CD4-positive, alpha-beta T cell treated with Interleukin-4 for 1 hour (primary cell): ENCODE results near the gene KRTAP9-6.
"Not testable (repeated sequence)": the region's sequence is repeated elsewhere in the genome, so short reads cannot be mapped to it uniquely, and the experiment has no call there.

Experiments used
- DNase-seq, 2 donors: peaks; one replicate each; pipeline ENCODE4 v3.0.0-alpha.2; 2020 to 2022

Gene KRTAP9-6, protein sequence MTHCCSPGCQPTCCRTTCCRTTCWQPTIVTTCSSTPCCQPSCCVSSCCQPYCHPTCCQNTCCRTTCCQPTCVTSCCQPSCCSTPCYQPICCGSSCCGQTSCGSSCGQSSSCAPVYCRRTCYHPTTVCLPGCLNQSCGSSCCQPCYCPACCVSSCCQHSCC

DNA sequence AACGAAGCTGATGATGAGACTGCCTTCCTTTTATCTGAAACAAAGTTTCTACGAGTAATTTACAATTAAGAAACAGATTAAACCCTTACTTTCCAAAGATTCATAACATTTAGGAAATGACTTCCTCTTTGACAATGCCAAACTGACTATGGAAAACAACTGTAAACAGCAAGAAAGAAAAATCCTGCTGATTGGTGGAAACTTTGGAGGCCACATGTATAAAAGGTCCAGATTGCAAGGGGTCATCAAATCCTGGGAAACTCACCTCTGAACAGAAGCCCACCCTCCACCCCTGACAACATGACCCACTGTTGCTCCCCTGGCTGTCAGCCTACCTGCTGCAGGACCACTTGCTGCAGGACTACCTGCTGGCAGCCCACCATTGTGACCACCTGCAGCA lies at the start of gene KRTAP9-6:
TSS of gene KRTAP9-6 (plus strand) at position 301 of the 400 bp plus-strand sequence. CDS start at position 301, 0 bp downstream.
- no peak for DNase-seq

- no peak for DNase-seq
Observed at GRCh38 chr17:41215681-41216080, 49.5 kb upstream of the KRTAP9-6 start.

DNA sequence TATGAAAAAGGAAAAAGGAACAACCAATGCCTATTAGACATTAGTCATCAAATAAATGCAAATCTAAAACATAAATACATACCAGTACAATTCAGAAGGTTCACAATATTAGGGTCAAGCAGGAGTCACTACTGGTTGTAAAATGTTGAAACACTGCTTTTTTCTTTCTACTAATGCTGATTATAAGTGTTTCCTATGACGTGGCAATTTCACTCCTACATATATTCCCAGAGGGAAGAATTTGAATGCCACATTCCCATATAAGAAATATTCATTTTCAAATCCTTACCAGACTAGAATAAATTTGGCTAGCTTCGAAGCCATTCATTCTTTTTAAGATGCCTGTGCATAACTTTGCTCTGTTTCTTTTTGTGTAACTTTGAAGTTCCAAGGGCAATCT lies 41.4 kb upstream of the KRTAP9-6 start:
- no peak for DNase-seq

GRCh38 chr17:41226051-41226450 lies 39.1 kb upstream of the KRTAP9-6 start:
- DNase-seq = no peak

- not testable (repeated sequence) for DNase-seq
Observed at GRCh38 chr17:41226598-41227095, 38.5 kb upstream of the KRTAP9-6 start, which contains the start of gene KRTAP9-2. TSS of gene KRTAP9-2 (plus strand) at chr17:41226648. CDS start at chr17:41226655, 7 bp downstream.

DNA sequence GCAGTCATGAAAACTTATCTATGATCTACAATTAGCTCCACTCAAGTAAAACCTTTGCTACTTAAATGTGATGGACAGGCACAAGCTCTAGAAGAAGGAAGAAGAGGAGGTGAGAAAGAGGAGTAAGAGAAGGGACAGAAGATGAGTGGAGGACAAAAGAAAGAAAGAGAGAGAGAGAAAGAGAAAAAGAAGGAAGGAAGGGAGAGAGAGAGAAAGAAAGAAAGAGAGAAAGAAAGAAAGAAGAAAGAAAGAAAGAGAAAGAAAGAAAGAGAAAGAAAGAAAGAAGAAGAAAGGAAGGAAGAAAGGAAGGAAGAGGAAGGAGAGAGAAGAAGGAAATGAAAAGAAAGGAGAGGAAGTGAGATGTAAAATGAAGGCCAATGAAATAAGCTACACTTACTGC lies 35.1 kb upstream of the KRTAP9-6 start:
- DNase-seq = no peak

GRCh38 chr17:41231731-41232130 lies 33.4 kb upstream of the KRTAP9-6 start:
- DNase-seq = no peak

DNA sequence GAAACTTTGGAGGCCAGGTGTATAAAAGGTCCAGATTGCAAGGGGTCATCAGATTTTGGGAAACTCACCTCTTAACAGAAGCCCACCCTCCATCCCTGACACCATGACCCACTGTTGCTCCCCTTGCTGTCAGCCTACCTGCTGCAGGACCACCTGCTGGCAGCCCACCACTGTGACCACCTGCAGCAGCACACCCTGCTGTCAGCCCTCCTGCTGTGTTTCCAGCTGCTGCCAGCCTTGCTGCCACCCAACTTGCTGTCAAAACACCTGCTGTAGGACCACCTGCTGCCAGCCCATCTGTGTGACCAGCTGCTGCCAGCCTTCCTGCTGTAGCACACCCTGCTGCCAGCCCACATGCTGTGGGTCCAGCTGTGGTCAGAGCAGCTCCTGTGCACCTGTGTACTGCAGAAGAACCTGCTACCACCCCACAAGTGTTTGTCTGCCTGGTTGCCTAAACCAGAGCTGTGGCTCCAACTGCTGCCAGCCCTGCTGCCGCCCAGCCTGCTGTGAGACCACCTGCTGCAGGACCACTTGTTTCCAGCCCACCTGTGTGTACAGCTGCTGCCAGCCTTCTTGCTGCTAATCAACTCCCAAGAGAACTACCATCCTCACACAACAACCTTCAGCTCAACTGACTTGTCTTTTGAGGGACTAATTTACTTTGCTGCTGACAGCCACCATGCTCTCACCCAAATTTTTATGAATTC lies 32.6 kb upstream of the KRTAP9-6 start, which contains the start of gene KRTAP9-3:
TSS of gene KRTAP9-3 (plus strand) at position 51 of the 707 bp plus-strand sequence. CDS start at position 104, 53 bp downstream.
- not testable (repeated sequence) for DNase-seq

GRCh38 chr17:41237116-41237515 lies 28.1 kb upstream of the KRTAP9-6 start:
- not testable (repeated sequence) for DNase-seq

DNA sequence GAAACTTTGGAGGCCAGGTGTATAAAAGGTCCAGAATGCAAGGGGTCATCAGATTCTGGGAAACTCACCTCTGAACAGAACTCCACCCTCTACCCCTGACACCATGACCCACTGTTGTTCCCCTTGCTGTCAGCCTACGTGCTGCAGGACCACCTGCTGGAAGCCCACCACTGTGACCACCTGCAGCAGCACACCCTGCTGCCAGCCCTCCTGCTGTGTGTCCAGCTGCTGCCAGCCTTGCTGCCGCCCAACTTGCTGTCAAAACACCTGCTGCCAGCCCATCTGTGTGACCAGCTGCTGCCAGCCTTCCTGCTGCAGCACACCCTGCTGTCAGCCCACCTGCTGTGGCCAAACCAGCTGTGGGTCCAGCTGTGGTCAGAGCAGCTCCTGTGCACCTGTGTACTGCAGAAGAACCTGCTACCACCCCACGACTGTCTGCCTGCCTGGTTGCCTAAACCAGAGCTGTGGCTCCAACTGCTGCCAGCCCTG lies 27.2 kb upstream of the KRTAP9-6 start, which contains the start of gene KRTAP9-8:
TSS of gene KRTAP9-8 (plus strand) at position 51 of the 489 bp plus-strand sequence. CDS start at position 104, 53 bp downstream.
- DNase-seq = not testable (repeated sequence)

- not testable (repeated sequence) for DNase-seq
Observed at GRCh38 chr17:41246995-41247787, 18.0 kb upstream of the KRTAP9-6 start.

GRCh38 chr17:41249637-41250240 lies 15.4 kb upstream of the KRTAP9-6 start, which contains the start of gene KRTAP9-4:
TSS of gene KRTAP9-4 (plus strand) at chr17:41249687. CDS start at chr17:41249721, 34 bp downstream.
- DNase-seq = not testable (repeated sequence)

DNA sequence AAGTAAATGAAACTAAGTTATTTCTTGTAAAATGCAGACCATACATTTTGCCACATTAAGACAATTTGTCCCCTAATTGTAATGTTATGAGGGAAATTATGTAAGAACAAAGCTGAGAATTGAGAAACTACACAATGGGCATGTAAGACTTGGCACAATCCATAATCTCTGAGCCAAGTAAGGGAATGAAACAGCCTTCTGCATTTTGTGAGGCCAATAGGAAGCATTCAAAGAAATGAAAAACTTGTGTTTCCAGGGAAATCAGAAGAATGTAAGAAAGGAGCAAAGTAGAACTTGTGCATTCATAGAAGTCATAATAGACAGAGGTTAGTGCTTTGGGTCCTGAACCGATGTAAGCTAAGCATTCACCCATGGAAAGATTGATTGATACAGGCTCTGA lies 13.9 kb upstream of the KRTAP9-6 start:
- no peak for DNase-seq

GRCh38 chr17:41254861-41255260 lies 10.3 kb upstream of the KRTAP9-6 start:
- no peak for DNase-seq

DNA sequence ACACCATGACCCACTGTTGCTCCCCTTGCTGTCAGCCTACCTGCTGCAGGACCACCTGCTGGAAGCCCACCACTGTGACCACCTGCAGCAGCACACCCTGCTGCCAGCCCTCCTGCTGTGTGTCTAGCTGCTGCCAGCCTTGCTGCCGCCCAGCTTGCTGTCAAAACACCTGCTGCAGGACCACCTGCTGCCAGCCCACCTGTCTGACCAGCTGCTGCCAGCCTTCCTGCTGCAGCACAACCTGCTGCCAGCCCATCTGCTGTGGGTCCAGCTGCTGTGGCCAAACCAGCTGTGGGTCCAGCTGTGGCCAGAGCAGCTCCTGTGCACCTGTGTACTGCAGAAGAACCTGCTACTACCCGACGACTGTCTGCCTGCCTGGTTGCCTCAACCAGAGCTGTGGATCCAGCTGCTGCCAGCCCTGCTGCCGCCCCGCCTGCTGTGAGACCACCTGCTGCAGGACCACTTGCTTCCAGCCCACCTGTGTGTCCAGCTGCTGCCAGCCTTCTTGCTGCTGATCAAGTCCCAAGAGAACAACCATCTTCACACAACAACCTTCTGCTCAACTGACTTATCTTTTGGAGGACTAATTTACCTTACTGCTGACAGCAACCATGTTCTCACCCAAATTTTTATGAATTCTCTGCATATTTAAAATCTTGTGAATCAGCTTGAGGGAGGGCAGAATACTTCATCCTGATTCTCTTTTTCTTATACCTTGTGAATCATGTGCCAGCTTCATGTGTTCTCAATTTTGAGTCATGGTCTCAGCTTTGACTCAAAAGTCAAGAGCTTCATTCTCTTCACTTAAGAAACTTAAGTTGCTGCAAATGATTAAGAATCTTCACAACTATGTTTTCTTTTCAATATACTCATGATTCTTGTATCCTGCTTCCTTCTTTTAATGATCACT lies 9.5 kb upstream of the KRTAP9-6 start, which contains the start of gene KRTAP9-9:
TSS of gene KRTAP9-9 (plus strand) at position 4 of the 910 bp plus-strand sequence.
- not testable (repeated sequence) for DNase-seq

GRCh38 chr17:41256291-41256685 lies 8.9 kb upstream of the KRTAP9-6 start:
- no peak for DNase-seq

- no peak for DNase-seq
Observed at GRCh38 chr17:41258406-41258805, 6.8 kb upstream of the KRTAP9-6 start.

- DNase-seq = no peak
Observed at GRCh38 chr17:41263212-41263611, 2.0 kb upstream of the KRTAP9-6 start.

DNA sequence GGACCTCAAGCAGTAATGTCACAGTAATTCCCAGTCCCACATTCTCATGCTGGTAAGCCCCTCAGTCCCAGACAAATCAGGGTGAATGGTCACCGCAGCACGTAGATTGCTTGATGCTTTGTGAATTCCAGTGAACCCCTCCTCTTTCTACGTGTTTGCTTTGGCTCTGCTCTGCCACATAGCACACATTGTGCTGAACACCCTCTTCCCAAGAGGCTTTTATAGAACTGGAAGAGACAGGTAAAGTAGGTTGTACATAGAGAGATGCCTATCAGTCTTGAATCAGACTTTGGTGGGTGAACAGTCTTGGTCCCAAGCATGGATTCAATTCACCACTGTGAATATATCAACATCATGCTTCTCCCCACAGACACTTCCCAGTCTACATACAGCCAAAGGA lies 579 bp upstream of the KRTAP9-6 start:
- DNase-seq = no peak

GRCh38 chr17:41267711-41268110 lies 2.5 kb downstream of the KRTAP9-6 start:
- no peak for DNase-seq

DNA sequence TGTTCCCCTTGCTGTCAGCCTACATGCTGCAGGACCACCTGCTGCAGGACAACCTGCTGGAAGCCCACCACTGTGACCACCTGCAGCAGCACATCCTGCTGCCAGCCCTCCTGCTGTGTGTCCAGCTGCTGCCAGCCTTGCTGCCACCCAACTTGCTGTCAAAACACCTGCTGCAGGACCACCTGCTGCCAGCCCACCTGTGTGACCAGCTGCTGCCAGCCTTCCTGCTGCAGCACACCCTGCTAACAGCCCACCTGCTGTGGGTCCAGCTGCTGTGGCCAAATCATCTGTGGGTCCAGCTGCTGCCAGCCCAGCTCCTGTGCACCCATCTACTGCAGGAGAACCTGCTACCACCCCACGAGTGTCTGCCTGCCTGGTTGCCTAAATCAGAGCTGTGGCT lies 6.1 kb downstream of the KRTAP9-6 start:
- not testable (repeated sequence) for DNase-seq
